HG02678 (cell line): ENCODE measurements around the gene MSRB1.

ENCODE experiments used
- ATAC-seq: cut with Tn5 transposase; IDR thresholded peaks from one replicate; pipeline ENCODE4 v1.9.1; 2021; ENCODE audit warnings: mild to moderate bottlenecking, moderate library complexity; ENCODE audit not compliant: unreplicated experiment

The MSRB1 gene

DNA sequence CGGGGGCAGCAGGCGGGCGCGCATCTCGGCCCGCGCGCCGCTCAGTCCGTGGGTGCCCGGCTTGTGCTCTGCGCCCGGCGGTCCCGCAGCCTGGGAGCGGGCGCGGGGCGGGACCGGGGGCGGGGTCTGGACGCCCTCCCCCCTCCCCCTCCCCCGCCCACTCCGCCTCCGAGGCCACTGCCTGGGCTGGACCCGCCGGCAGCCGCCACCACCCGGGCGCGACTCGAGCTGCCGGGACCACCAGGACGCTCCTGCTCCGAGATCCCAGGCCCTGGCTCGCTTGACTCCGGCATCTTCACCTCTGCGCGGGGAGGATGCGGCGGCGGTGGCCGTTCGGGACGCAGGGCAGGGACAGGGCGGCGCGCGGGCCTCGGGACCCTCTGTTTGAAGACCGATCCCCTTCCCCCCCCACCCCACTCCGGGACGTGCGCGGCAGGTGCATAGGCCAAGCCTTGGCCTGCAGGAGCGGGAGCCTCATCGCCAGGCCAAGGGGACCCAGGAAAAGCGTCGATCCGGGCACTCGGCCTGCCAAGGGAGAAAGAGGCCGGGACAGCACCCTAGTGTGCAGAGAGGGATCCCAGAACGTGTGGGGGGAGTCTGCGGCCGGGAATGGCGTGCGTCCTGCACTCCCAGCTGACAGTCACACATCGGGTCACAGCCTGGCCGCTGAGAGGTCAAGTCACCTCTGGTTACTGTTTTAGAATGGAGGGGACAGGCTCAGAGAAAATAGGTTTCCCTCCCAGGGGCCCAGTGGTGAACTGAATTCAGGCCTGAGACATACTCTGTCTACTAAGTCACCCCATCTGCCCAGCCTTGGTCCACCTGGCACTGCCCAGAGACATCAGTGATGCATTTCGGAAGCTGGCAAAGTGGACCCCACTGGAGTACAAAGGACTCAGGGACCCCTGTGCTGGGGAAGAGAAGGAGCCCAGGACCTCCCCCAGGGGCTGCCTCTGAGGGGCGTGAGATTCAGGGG is 24.4 kb downstream of the MSRB1 start, which contains the start of gene HS3ST6:
Gene HS3ST6 (minus strand): TSS at position 65 of the 976 bp plus-strand sequence. CDS start 92 bp downstream, outside the sequence.
- no peak for ATAC-seq

- ATAC-seq: no peak
Measured at GRCh38 chr16:1917665-1918350, 25.2 kb downstream of the MSRB1 start.

DNA sequence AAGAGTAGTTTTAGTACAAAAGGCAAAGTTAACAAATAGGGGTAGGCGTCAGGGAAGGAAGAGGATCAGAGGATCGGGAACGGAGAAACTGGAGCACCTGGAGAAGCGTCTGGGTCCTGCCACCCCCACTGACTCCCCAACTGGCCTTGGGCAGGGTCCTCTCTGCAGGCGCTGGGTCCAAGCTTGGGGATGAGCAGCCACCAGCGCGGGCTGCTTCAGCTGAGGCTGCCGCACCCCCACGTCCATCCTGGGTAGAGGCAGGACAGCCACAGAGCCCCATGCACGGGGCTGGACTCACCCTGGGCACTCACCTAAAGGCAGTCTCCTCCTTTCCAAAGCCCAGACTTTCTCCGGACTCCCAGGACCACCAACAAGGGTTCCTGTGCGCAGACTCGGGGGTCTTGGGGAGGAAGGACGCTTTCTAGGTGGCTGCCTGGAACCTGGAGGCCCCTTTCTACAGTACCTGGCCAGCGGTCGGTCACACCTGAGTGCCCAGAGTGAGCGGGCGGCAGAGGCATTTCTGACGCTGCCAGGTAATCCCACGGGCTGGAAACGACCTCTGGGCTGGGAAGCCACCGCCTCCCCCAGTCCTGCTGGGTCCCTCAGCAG is 25.8 kb downstream of the MSRB1 start:
- no peak for ATAC-seq

DNA sequence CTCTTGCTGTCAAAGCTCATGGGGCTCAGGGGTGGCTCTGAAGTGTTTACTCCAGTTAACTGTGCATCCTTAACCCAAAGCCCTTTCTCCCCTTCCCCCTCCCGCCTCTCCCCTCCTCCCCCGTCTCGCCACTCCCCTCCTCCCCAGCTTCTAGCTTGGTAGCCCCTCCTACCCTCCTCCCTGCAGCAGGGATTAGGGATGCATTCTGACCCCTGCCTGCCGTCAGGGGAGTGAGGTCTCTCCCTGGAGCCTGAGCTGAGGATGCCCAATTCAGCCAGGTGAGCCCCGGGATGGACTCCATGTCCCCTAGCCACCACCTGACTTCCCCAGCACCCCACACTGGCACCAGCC is 26.4 kb downstream of the MSRB1 start:
- ATAC-seq: no peak

- no peak for ATAC-seq
Measured at GRCh38 chr16:1915732-1916639, 27.0 kb downstream of the MSRB1 start.

GRCh38 chr16:1914988-1915387 is 28.0 kb downstream of the MSRB1 start:
- ATAC-seq: no peak

DNA sequence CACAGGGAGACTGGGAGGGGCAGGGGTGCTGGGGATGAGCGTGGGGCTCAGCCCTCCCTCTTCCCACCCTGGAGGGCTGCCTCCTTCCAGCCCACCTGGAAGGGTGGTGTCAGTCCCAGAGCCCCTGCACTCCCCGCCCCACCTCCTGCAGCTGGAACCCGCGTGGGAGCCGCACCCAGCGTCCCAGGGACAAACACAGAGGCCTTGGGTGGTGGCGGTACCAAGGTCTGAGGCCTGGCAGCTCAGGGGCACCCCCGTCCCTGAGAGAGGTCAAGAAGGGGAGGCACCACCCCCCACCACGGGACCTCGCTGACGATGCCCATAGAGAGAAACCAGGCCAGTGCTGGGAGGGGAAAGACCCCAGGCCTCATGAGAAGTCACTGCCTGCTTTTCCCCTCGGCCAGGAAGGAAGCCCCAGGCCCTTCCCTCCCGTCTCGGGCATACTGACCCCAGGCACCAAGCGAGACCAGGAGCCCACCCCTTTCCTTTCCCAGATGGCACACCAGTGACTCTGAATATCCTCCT is 28.9 kb downstream of the MSRB1 start:
- no peak for ATAC-seq

DNA sequence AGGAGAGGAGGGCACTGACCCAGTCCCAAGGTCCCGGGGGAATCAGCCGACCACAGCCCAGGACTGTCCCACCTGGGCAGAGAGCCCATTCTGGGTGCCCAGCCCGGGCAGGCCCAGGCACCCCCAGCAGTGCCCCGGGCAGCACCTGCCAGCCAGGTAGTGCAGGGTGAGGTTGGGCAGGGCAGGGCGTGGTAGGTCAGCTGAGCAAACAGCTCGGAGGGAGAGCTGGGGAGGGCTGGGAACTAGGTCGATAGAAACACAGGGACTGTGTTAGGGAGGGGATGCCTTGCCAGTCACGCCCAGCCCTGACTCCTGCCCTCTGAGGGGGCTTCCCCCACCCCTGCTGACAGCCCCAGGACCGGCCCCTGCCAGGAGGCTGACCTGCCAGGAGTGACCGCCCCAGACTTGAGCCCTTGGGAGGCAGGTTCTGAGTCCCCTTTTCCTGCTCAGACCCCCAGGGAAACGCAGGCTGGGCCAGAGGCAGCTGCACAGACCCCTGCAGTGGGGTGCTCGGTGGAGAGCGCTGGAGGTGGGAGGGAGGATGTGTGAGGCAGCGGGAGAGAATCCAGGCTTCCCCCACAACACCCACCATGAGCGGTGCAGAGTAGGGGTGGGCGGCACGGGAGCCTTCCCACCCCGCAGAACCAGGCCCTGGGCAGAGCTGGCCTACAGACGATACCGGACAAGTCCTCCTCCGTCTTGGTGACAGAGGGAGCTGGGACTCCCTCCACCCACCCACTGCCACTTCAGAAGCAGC is 29.5 kb downstream of the MSRB1 start:
- ATAC-seq: no peak

- ATAC-seq: no peak
Measured at GRCh38 chr16:1912215-1912543, 30.8 kb downstream of the MSRB1 start.

- no peak for ATAC-seq
Measured at GRCh38 chr16:1911467-1912214, 31.4 kb downstream of the MSRB1 start.

DNA sequence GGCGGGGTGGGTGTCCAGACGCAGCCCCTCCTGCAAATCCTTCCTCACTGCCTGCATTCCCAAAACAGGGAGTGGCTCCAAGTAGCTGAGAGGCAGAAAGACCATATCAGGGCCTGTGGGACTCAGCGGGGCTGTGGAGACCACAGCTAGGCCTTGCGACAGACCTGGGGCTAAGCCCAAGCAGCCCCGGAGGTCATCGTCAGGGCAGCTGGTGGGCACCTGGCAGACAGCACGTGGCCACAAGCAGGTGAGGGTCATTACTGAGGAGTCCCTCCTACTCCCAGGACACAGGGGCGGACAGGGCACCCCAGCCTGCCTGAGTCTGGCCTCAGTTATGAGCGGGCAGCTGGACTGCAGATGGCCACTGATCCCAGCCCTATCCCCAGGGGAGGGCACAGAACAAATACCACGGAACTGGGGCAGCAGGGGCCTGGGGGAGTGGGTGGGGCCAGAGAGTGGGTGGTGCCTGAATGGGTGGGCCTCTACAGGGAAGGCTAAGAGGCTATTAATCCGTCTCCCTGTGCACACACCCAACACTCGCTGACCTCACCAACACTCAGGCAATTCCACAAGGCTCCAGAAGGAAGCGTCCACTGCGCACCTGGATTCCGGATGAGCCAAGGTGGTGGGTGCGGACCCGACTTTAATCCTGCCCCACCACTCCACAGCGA is 33.3 kb downstream of the MSRB1 start:
- ATAC-seq: no peak

GRCh38 chr16:1908983-1909382 is 34.0 kb downstream of the MSRB1 start:
- ATAC-seq: no peak

DNA sequence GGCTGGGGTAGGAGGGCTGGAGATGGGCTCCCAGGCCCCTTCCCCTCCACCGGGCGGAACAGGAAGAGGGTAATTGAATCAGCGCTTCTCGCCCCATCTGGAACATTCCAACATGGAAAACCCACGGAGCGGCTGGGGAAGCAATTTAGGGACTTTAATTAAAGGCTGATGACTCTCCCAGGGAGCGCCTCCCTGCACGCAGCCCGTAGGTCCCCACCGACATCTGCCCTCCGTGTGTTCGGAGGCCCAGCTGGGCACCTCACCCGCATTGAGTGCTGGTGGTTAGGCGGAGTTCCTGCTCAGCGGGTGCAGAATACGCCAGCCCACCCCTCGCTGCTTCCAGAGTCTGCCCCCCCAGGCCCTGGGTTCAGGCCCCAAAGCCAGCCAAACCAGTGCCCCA is 34.8 kb downstream of the MSRB1 start:
- ATAC-seq: no peak

DNA sequence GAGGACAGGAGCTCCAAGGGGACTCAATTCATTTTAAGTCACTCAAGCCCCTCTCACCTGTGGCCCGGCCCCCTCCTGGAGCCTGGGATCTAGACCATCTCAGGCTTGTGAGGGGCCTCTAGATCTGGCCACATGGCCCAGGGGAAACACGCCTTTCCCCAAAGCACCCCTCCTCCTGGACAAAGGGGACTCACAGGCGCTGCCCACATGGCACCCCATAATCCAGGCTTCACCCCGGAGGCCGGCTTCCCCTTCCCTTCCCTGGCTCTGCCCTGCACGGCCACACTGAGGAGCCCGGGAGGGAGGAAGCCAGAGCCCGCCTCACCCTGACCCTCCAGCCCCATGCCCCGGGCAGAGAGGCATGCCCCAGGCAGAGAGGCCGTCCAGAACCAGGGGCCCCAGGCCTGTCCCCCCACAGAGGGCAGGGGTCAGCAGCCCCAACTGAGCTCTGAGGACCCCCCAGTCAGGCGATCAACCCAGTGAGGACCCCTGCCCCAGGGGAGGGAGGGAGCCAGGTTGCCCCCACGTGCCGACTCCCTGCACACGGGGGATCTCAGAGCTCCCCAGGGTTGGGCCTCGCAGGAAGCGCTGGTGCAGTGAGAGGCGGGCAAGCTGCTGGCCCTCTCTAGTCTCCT is 35.7 kb downstream of the MSRB1 start:
- ATAC-seq: no peak

DNA sequence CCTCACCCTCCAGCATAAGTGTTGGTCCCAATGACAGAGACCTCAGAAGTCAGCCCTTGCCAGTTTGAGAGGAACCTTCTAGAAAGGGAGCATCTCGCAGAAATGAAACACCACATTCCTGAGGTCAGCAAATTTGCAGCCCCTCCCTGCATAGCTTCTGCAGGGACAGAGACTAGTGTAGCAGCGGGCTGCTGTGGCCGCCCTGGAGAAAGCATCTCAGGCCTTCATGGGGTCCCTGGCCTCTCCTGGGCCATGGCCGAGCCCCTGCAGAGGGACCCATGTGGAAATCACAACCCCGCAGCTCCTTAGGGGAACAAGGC is 36.2 kb downstream of the MSRB1 start:
- ATAC-seq: no peak

DNA sequence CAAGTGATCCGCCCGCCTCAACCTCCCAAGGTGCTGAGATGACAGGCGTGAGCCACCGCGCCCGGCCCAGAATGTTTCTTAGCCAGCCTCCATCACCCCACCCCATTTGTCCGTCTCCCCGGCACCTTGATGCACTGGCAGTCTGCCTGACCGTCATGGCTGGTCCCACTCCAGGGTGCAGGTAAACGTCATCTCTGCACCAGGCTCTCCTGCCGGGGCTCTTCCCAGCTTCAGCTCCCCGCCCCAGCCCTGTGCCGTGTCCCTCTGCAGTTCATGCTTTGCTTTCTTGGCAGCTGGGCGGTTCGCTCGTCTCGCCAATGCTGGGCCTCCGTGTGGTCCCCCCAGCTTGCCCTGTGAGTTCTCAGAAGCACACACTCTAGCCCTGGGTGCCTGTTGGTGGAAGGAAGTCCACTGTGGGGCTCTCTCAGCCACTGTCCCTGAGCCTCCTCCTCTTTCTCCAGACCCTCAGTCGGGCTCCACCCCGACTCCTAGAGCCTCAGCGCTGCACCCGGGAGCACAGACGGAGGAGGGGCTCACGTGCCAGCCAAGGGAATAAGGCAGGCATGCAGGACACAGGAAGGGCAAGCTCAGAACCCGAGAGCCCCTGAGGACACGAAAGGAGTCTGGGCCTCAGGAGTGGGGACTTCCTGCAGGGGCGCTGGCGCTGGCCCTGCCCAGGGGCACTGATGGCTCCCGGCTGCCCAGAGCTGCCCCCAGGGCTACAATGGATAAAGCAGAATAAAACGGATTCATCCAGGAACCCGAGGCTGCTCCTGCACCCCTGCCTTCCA is 36.7 kb downstream of the MSRB1 start:
- no peak for ATAC-seq
